ENCODE results near the gene CSNK1G3.

Gene CSNK1G3

GRCh38 chr5:123645024-123645603, 133.1 kb downstream of the CSNK1G3 start:
- DNase-seq (ENCODE audit: low read depth): no peak

DNA sequence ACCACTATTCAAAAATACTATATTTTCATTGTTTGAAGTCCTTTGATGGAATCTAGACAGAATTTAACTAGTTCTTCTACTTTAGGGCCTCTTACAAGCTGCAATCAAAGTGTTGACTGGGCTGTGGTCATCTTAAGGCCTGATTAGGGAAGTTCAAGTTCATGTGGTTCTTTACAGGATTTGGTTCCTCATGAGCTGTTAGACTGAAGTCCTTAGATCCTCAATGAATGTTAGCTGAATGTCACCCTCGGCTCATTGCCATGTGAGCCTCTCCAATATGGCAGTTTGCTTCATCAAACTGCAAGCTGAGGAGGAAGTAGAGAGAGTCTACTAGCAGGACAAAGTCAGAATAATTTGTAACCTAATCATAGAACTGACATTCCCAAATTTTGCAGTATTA, 135.1 kb downstream of the CSNK1G3 start:
- DNase-seq (ENCODE audit: low read depth): no peak

DNA sequence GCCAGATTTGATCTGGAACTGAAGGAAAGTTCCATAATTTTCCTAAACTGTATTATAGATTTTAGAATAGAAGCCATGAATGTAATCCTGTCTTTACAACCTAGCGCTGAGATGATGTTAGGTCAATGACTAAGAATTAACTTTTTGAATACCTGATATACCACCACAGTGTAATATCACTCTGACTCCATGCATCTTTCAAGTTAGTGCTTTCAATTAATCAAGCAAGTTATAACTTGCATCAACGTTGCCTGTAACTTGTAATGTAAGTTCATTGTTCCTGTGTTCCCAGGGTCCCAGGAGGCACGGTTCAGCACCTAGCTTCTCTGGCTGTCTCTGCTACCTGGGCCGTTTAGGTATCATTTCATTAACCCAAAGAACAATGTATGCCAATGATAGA, 139.3 kb downstream of the CSNK1G3 start:
- no peak for DNase-seq (ENCODE audit: low read depth)

- DNase-seq (ENCODE audit: low read depth): no peak
Measured at GRCh38 chr5:123659011-123659410, 147.0 kb downstream of the CSNK1G3 start.

GRCh38 chr5:123659495-123659894, 147.5 kb downstream of the CSNK1G3 start:
- DNase-seq (ENCODE audit: low read depth): no peak

DNA sequence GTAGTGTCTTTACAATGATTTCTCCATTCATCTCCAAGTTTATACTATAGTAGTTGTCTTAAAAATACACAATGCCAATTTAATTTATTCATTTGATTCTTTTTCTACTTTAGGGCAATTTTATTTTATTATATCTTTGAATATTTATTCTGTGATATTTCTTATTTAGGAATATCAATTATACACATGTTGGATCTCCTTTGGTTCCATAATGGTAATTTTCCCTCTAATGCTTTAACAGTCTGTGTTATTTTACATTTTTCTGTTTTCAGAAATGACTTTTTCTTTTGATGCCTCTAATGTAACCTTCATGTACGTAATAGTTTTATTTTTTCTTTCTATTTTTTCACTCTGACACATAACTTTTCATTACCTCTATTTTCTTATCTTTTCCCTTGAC, 153.0 kb downstream of the CSNK1G3 start:
- DNase-seq (ENCODE audit: low read depth): no peak

- no peak for DNase-seq (ENCODE audit: low read depth)
Measured at GRCh38 chr5:123665822-123666371, 153.9 kb downstream of the CSNK1G3 start.

Data from T-helper 22 cell (primary cell).